ENCODE data around the gene OR6A2.
A peak's percentile ranks its signal among the peaks of the same experiment; 100 is the strongest.
"Not testable (repeated sequence)": the region's sequence is repeated elsewhere in the genome, so short reads cannot be mapped to it uniquely, and the experiment has no call there.

OR6A2 gene

DNA sequence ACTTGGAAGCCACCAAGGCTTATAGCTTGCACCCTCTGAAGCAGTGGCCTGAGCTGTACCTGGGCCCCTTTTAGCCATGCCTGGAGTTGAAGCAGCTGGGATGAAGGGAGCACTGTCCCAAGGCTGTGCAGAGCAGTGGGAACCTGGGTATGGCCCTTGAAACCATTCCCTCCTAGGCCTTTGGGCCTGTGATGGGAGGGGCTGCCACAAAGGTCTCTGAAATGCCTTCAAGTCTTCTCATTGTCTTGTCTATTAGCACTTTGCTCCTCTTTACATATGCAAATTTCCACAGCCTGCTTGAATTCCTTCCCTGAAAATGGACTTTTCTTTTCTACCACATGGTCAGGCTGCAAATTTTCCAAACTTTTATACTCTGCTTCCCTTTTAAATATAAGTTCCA lies 1.6 kb upstream of the OR6A2 start:
- H3K4me3 Mint-ChIP-seq, H3K36me3 Mint-ChIP-seq, H3K9me3 Mint-ChIP-seq, H3K4me1 Mint-ChIP-seq, CTCF ChIA-PET, DNase-seq, H3K27ac Mint-ChIP-seq: not testable (repeated sequence)
- H3K27me3 Mint-ChIP-seq: peaks cover 16% of the 10 kb centered on the region

DNA sequence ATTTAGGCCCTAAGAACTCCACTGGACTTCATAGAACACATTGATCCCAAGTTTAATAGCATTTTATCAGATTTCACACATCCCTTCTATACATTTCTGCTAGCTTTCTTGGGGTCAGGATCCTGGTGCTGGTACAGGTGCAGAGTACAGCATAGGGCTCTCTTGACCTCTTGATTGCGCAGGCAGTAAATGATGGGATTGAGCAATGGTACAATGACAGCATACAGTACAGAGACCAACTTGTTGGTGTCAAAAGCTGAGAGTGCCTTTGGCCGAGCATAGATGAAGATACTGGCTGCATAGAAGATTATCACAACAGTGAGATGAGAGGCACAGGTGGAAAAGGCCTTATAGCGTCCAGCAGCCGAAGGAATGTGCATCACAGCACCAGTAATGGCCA lies 4.8 kb downstream of the OR6A2 start:
- Mint-ChIP-seq H3K4me1 (no peaks in the 10 kb centered on the region), H3K9me3 (no peaks in the 10 kb centered on the region), H3K27ac (no peak overlapping the region), H3K27me3 (peaks cover 2% of the 10 kb centered on the region), H3K4me3 (no peak overlapping the region), H3K36me3 (no peaks in the 10 kb centered on the region)
- no peak for DNase-seq
- CTCF ChIA-PET: no interaction called here

DNA sequence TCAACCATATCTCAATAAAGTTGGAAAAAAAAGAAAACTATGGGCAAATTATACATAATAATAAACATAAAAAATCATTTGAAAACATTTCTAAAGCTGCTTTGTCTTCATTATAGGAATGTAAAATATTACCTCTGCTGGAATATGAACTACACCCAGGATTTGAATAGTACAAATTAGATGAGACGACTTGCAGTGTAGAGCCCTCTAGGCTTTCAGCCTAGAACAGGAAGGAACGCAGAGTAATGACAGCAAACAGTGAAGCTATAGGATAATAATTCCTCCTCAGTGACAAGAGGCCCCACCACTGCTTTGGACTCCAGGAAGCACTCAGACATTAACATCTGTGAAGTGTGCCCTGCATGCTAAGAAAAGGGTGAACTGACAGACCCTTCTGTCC lies 8.9 kb downstream of the OR6A2 start:
- H3K9me3 Mint-ChIP-seq: no peaks in the 10 kb centered on the region
- CTCF ChIA-PET: interaction anchor here (1.0 kb wide), 1 partner anchor 22 kb away, joined by 5 read pairs; no protein-coding TSS in a partner anchor
- no peaks in the 10 kb centered on the region for H3K36me3 Mint-ChIP-seq

DNA sequence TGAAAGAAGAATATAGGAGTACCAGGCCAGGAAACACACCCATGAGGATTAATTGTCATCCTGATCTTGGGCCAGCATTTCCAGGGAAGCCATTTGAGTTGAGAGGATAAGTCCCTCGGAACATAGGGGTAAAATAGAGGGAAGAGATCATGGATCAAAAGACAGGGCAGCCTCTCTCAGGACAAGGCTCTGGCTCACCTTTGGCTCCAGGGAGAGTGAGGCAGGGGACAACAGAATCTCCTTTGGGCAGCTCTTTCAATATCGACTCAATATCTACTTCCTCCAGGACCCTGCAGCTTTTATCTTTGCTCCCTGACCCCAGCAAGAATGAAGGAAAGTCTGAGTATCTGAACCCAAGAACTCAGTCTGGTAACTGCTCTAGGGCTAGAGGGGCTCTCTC lies 16.8 kb downstream of the OR6A2 start, which contains the start of gene OR2AG1:
OR2AG1 (plus strand) TSS at position 301 of the 400 bp plus-strand sequence. CDS start 2,018 bp downstream, outside the sequence.
- CTCF ChIA-PET: no interaction called here
- DNase-seq: no peak
- no peaks in the 10 kb centered on the region for H3K36me3 Mint-ChIP-seq
- H3K27ac Mint-ChIP-seq: no peak within 1 kb of the TSS
- H3K4me3 Mint-ChIP-seq: no peak within 1 kb of the TSS
- H3K9me3 Mint-ChIP-seq: no peaks in the 10 kb centered on the region
- peaks cover 12% of the 10 kb centered on the region for H3K27me3 Mint-ChIP-seq
- no peaks in the 10 kb centered on the region for H3K4me1 Mint-ChIP-seq

More for the DNA sequence above, 8.9 kb downstream of the OR6A2 start:
- no peak overlapping the region for H3K27ac Mint-ChIP-seq
- H3K4me1 Mint-ChIP-seq: no peaks in the 10 kb centered on the region
- no peak for DNase-seq
- peaks cover 8% of the 10 kb centered on the region for H3K27me3 Mint-ChIP-seq
- H3K4me3 Mint-ChIP-seq: no peak overlapping the region

DNA sequence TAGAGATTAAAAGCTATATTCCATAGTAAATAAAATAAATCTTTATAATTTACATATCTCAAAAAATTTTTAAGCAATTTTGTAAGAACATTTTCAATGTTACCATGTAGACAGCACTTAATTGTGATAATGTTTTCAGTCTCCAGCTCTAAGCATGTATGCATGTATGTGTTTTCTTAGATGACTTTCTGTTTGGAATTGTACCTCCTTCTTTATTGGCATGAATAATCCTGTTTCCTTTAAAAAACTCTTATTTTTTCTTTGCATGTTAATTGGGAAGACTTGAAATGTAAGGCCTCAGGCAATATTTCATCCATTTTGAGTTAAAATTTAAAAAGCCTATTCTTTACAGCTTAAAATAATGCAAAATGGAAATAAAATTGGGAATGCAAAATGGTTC lies 18.7 kb downstream of the OR6A2 start:
- no peaks in the 10 kb centered on the region for H3K36me3 Mint-ChIP-seq
- H3K4me3 Mint-ChIP-seq: no peak overlapping the region
- H3K27me3 Mint-ChIP-seq: peaks cover 17% of the 10 kb centered on the region
- no peak overlapping the region for H3K27ac Mint-ChIP-seq
- no peak for DNase-seq
- no peaks in the 10 kb centered on the region for H3K9me3 Mint-ChIP-seq
- CTCF ChIA-PET: interaction anchor here (1.4 kb wide), 1 partner anchor 9 kb away, joined by 3 read pairs; the partner anchor contains the start of gene OR2AG2
- no peaks in the 10 kb centered on the region for H3K4me1 Mint-ChIP-seq

DNA sequence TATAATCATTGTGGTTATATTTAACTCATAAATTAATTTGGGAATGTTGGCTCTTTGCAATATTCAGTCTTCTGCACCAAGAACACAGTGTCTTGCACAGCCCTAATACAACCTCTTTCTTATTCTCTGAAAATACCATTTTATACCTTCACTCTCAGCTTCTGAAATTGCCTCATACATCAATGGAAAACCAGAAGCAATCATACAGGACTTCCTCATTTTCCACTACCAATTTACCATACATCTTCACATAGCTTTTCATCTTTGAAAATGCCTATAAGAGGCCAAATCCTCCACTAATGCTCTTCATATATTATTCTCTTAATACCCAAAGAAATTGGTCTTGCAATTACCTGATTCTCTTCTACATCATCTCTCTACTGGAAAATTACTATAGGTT lies 21.0 kb downstream of the OR6A2 start:
- H3K4me3 Mint-ChIP-seq: no peak overlapping the region
- H3K4me1 Mint-ChIP-seq: no peaks in the 10 kb centered on the region
- no peaks in the 10 kb centered on the region for H3K36me3 Mint-ChIP-seq
- peaks cover 8% of the 10 kb centered on the region for H3K27me3 Mint-ChIP-seq
- H3K9me3 Mint-ChIP-seq: no peaks in the 10 kb centered on the region
- no peak overlapping the region for H3K27ac Mint-ChIP-seq
- CTCF ChIA-PET: interaction anchor here (0.6 to 0.9 kb wide), 2 partner anchors 34 to 1293 kb away, joined by 3 read pairs; no protein-coding TSS in a partner anchor
- DNase-seq: no peak

DNA sequence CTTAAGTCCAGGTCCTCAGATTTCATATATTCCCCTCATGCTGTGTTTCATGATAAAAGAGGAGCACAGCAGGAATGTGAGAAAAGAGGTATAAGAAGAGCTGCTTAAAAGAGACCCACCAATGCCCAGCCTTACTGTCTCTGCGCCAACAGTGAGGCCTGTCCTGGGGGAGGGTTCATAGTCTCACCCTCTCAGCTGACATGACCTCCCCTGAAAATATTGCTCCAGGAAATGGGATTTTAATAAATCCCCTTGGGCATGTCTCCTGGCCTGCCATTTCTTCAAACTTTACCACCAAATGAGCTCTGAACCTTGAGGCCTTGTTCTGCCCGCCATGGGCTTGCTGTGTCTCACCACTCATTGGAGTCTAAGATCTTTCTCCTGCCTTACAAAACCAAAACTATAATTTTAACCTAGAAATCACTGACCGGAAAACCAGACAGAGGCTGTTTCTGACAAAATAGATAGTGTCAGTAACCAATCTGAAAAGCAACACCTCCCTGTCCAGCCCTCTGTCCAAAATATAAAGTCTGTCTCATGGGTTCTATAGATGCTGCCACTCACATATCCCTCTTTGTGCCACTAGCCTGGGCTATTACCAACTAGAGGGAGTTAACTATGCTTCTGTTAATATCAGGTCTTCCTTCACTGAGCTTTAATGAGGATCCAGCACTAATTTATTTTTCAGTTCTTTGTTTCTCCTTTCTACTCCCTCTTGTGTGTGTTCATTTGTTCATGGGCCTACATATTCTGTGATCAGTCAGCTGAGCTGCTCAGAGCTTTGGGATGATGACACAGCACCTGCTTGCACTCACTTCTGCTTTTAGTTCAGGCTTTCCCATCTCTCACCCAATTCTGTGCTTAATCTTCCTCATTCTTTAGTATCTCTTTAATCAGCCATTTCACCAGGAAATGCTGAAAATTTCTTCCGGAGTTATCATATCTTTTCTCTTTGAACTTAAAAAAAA lies 27.3 kb downstream of the OR6A2 start, which contains the start of gene OR2AG2:
OR2AG2 (minus strand) TSS at position 51 of the 968 bp plus-strand sequence. CDS start 3,019 bp downstream, outside the sequence.
- Mint-ChIP-seq H3K27me3 (peaks cover 11% of the 10 kb centered on the region), H3K4me1 (no peaks in the 10 kb centered on the region), H3K36me3 (no peaks in the 10 kb centered on the region), H3K4me3 (no peak within 1 kb of the TSS), H3K9me3 (no peaks in the 10 kb centered on the region), H3K27ac (no peak within 1 kb of the TSS)
- CTCF ChIA-PET: interaction anchor here (0.8 to 2.1 kb wide), 4 partner anchors 8 to 40 kb away, joined by 3 to 6 read pairs (median 3); no protein-coding TSS in a partner anchor
- no peak for DNase-seq

DNA sequence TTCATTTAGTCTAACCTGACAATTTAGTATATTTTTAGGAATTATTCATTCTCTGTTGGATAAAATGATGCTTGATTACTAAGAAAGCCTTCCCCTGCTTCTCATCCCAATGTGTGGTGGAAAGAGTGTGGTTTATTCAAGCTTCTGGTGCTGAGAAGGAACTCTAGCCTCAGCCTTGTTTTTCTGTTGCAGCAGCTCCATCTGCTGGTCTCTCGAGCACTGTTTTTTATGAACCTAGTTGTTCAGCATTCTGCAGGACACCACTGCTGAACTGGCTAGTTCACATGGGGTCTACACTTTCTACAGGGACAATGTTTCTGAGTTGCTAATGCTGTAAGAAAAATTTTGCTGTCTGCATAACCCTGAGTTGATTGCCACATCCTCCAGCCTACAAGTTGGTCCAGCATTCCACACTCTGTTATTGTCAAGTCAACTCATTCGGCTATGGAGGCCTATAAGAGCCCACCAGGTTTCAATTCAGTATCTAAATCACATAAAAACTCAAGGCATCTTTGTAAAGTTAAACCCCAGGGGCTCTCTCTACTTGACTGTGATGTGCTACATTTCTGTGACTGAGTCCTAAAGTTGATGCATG lies 42.0 kb downstream of the OR6A2 start:
- CTCF ChIA-PET: interaction anchor here (0.6 to 8.9 kb wide), 21 partner anchors 8 to 933 kb away, joined by 3 to 185 read pairs (median 4); partner anchors contain the start of gene TPP1
- peak; percentile 78 for DNase-seq
- Mint-ChIP-seq H3K27me3 (no peaks in the 10 kb centered on the region), H3K4me1 (peaks cover 2% of the 10 kb centered on the region), H3K4me3 (no peak overlapping the region), H3K9me3 (no peaks in the 10 kb centered on the region), H3K36me3 (no peaks in the 10 kb centered on the region), H3K27ac (no peak overlapping the region)

DNA sequence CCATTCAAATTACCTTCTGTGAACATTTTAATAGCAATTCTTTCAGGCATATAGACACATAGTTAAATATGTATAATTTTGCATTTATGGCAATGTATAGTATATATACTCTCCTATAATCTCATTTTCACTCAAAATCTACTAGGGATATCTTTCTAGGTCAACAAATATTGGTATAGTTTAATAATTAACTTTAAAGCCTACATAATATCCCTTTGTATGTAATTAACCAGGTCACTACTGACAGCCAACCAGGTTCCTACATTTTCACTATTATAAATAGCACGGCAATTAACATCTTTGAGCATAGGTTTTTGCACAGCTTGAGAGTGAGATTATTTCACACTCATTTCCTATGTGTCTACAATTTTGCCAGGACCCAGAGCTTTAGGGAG lies 43.5 kb downstream of the OR6A2 start:
- CTCF ChIA-PET: interaction anchor here (0.8 to 8.9 kb wide), 19 partner anchors 9 to 686 kb away, joined by 3 to 185 read pairs (median 5); partner anchors contain the start of genes OR2AG2 and TPP1
- H3K9me3 Mint-ChIP-seq: no peaks in the 10 kb centered on the region
- no peaks in the 10 kb centered on the region for H3K27me3 Mint-ChIP-seq
- no peak for DNase-seq
- no peaks in the 10 kb centered on the region for H3K36me3 Mint-ChIP-seq
- H3K4me1 Mint-ChIP-seq: peaks cover 2% of the 10 kb centered on the region
- H3K4me3 Mint-ChIP-seq: no peak overlapping the region
- no peak overlapping the region for H3K27ac Mint-ChIP-seq

DNA sequence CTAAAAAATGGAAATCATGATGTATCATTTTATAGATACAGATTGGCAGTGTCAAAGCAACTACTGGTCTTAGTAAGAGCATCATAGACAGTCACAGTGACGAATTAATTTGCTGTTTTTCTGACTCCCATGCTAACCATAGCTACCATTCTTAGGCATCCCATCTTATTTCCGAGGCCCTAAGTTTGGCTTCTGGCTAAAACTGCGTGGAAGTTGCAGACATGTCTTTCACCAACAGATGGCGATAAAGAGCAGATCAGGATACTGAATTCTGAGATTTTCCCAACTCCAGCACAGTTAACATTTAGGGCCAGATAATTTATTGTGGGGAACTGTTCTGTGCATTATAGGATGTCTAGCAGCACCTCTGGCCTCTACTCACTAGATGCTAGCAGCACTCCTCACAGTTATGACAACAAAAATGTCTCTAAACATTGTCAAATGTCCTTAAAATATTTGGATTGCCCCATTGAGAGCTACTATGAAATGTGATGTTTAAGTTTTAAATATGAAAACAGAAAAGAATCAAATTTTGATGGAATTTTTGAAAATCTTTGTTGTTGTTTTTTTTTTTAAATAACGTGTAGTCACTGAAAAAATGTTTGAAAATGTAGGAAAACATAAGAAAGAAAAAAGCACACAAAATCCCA lies 44.1 kb downstream of the OR6A2 start:
- Mint-ChIP-seq H3K27ac (no peak overlapping the region), H3K36me3 (no peaks in the 10 kb centered on the region), H3K4me1 (peaks cover 6% of the 10 kb centered on the region), H3K9me3 (no peaks in the 10 kb centered on the region), H3K4me3 (no peak overlapping the region), H3K27me3 (no peaks in the 10 kb centered on the region)
- CTCF ChIA-PET: interaction anchor here (0.7 to 8.9 kb wide), 28 partner anchors 10 to 395 kb away, joined by 3 to 185 read pairs (median 5); partner anchors contain the start of genes HPX, MRPL17, OR2AG2 and TPP1
- DNase-seq: peak; percentile 50

DNA sequence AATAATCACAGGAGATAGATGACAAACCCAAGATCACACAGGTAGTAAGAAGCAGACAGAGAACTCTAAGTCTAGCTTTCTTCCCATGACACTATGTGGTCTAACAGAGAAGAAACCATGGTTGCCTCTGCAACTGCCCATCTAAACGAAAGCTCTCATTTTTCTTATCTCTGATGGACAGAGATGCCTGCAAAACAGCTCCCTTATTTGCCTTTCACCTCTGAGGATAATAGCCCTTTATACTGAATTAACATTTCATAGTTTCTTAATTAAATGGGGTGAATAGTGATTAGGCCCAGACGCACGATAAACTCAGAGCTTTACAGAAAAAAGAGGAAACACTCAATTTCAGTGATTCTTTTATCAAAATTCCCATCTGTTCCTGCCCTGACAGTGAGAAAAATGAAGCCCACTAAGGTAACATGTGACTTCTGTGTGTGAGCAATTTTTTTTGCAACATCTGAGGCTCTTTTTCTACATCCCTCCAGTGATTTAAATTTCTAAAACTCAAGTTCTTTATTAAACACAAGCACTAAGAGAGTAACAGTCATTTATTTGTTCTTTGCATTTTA lies 52.3 kb downstream of the OR6A2 start:
- Mint-ChIP-seq H3K27ac (no peak overlapping the region), H3K4me3 (no peak overlapping the region), H3K9me3 (no peaks in the 10 kb centered on the region), H3K4me1 (peaks cover 31% of the 10 kb centered on the region), H3K36me3 (peaks cover 9% of the 10 kb centered on the region), H3K27me3 (no peaks in the 10 kb centered on the region)
- CTCF ChIA-PET: interaction anchor here (0.9 to 7.8 kb wide), 7 partner anchors 9 to 369 kb away, joined by 3 to 78 read pairs (median 7); no protein-coding TSS in a partner anchor
- no peak for DNase-seq

DNA sequence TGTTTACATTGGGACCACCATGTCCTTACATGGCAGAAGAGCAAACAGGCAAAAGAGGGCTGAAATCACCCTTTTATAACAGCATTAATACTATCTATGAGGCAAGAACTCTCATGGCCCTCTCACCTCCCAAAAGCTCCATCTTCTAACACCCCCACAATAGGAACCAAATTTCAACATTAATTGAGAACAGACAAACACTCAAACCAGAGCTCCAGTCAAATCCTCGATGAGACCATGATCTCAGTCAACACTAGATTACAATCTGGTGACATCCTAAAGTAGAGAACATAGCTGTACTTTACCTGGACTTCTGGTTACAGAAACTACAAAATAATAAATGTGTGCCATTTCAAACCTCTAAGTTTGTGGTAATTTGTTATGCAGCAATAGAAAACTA lies 52.9 kb downstream of the OR6A2 start:
- Mint-ChIP-seq H3K27me3 (no peaks in the 10 kb centered on the region), H3K36me3 (peaks cover 15% of the 10 kb centered on the region), H3K4me1 (peaks cover 37% of the 10 kb centered on the region), H3K4me3 (no peak overlapping the region), H3K27ac (no peak overlapping the region), H3K9me3 (no peaks in the 10 kb centered on the region)
- CTCF ChIA-PET: interaction anchor here (0.9 to 7.8 kb wide), 9 partner anchors 9 to 368 kb away, joined by 3 to 78 read pairs (median 6); no protein-coding TSS in a partner anchor
- no peak for DNase-seq

DNA sequence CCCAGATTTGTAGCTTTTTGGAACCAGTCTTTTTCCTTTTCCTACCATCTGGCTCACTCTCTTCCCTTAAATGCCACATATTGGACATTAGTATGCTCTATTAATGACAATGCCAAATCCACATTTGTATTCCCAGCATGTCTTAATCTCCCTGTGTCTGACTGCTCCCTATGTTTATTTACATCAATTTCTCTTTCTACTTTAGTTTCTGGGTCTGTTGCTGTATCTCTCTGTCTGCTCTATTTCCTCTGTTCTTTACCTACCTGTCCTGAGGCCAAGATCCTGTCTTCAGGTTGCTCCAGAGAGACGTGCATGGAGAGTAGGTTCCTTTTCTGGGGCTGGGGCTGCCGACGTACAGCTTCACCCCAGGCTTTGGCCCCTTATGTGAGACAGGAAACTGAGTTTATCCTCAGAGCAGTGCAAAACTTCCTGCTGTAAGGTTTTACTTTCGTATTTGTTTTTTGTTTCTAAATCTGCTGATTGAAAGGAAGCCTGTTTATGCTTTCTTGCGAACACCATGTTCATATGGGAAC lies 53.3 kb downstream of the OR6A2 start:
- CTCF ChIA-PET: interaction anchor here (1.2 to 7.8 kb wide), 7 partner anchors 8 to 367 kb away, joined by 3 to 78 read pairs (median 7); no protein-coding TSS in a partner anchor
- Mint-ChIP-seq H3K4me1 (peaks cover 39% of the 10 kb centered on the region), H3K4me3 (no peak overlapping the region), H3K27ac (no peak overlapping the region), H3K36me3 (peaks cover 15% of the 10 kb centered on the region), H3K9me3 (no peaks in the 10 kb centered on the region), H3K27me3 (no peaks in the 10 kb centered on the region)
- DNase-seq: peak; percentile 67
